ENCODE measurements around the gene MELTF.

GRCh38 chr3:196981657-196982056 lies 48.0 kb downstream of the MELTF start:
- TF ChIP-seq CTCF (IDR thresholded peaks at IDR 0.05; ENCODE audit: poor library complexity, severe bottlenecking) (no peak), RAD21 (conservative IDR thresholded peaks at IDR 0.05) (no peak), POLR2AphosphoS5 (IDR thresholded peaks at IDR 0.05) (no peak)
